HUES64 (cell line): ENCODE results near the gene TRAF3IP1.

ENCODE experiments used
- H3K27ac ChIP-seq: 2 replicates; pipeline ENCODE4 v1.7.0; 2013; ENCODE audit warnings: low read depth, low read length, inconsistent platforms
- H3K27me3 ChIP-seq: 2 replicates; pipeline ENCODE4 v1.6.1; 2013; ENCODE audit warnings: mild to moderate bottlenecking, low read length; ENCODE audit not compliant: insufficient read depth
- H3K36me3 ChIP-seq: 2 replicates; pipeline ENCODE4 v1.6.1; 2013; ENCODE audit warnings: mild to moderate bottlenecking, low read length; ENCODE audit not compliant: insufficient read depth
- H3K4me1 ChIP-seq: 2 replicates; pipeline ENCODE4 v1.6.1; 2013; ENCODE audit warnings: mild to moderate bottlenecking, low read length, moderate library complexity; ENCODE audit not compliant: insufficient read depth
- H3K4me3 ChIP-seq: 2 replicates; pipeline ENCODE4 v1.5.1; 2013; ENCODE audit warnings: mild to moderate bottlenecking, low read length, moderate library complexity
- H3K9ac ChIP-seq: 2 replicates; pipeline ENCODE4 v1.6.1; 2013; ENCODE audit warnings: mild to moderate bottlenecking, low read depth, low read length
- H3K9me3 ChIP-seq: 2 replicates; pipeline ENCODE4 v1.6.1; 2013; ENCODE audit warnings: low read depth, low read length; ENCODE audit not compliant: insufficient read depth
- whole genome bisulfite sequencing: fragments of 150-250, 120-280 bp; methylation state at CpG from one replicate; pipeline ENCODE4 v1.1.7; 2013; ENCODE audit warnings: missing lambda C conversion rate; 5-methylcytosine and 5-hydroxymethylcytosine counted together

Gene TRAF3IP1

GRCh38 chr2:238387332-238387731, 67.0 kb downstream of the TRAF3IP1 start:
- Histone ChIP-seq H3K9ac (no peak overlapping the region), H3K27ac (no peak overlapping the region), H3K4me1 (no peaks in the 10 kb centered on the region), H3K36me3 (no peaks in the 10 kb centered on the region), H3K4me3 (no peak overlapping the region), H3K27me3 (no peaks in the 10 kb centered on the region), H3K9me3 (no peaks in the 10 kb centered on the region; the same call in 1 of the 2 replicates)
- no CpG with 5 or more reads among the region's 4 CpGs for WGBS

GRCh38 chr2:238388794-238389193, 68.5 kb downstream of the TRAF3IP1 start:
- no peaks in the 10 kb centered on the region for H3K27me3 ChIP-seq
- H3K4me3 ChIP-seq, result no peak overlapping the region
- H3K9me3 ChIP-seq, result no peaks in the 10 kb centered on the region
- WGBS, result 91% methylated on average over 8 of the region's 8 CpGs
- H3K27ac ChIP-seq, result no peak overlapping the region
- no peaks in the 10 kb centered on the region for H3K4me1 ChIP-seq
- H3K36me3 ChIP-seq, result no peaks in the 10 kb centered on the region
- no peak overlapping the region for H3K9ac ChIP-seq

- Histone ChIP-seq H3K27me3 (no peaks in the 10 kb centered on the region), H3K4me1 (no peaks in the 10 kb centered on the region), H3K9ac (no peak overlapping the region), H3K4me3 (no peak overlapping the region), H3K27ac (no peak overlapping the region), H3K36me3 (no peaks in the 10 kb centered on the region), H3K9me3 (no peaks in the 10 kb centered on the region)
- 93% methylated on average over 10 of the region's 10 CpGs for WGBS
These were observed 69.8 kb downstream of the TRAF3IP1 start for GRCh38 chr2:238389988-238390589.

GRCh38 chr2:238391042-238391689, 70.8 kb downstream of the TRAF3IP1 start:
- Histone ChIP-seq H3K27ac (no peak overlapping the region), H3K9ac (no peak overlapping the region), H3K4me1 (no peaks in the 10 kb centered on the region), H3K27me3 (no peaks in the 10 kb centered on the region), H3K9me3 (no peaks in the 10 kb centered on the region), H3K36me3 (no peaks in the 10 kb centered on the region), H3K4me3 (no peak overlapping the region)
- 93% methylated on average over 6 of the region's 6 CpGs for WGBS

GRCh38 chr2:238396663-238397062, 76.3 kb downstream of the TRAF3IP1 start:
- peaks cover 7% of the 10 kb centered on the region for H3K36me3 ChIP-seq
- H3K4me1 ChIP-seq, result 0 out of 2 replicates have a peak, but pooled peaks cover 5% of the 10 kb centered on the region
- 94% methylated on average over 7 of the region's 7 CpGs for WGBS
- no peak overlapping the region for H3K4me3 ChIP-seq
- no peak overlapping the region for H3K27ac ChIP-seq
- H3K27me3 ChIP-seq, result no peaks in the 10 kb centered on the region
- H3K9me3 ChIP-seq, result no peaks in the 10 kb centered on the region
- H3K9ac ChIP-seq, result no peak overlapping the region

GRCh38 chr2:238397356-238397755, 77.0 kb downstream of the TRAF3IP1 start:
- no peak overlapping the region for H3K9ac ChIP-seq
- peaks cover 7% of the 10 kb centered on the region for H3K36me3 ChIP-seq
- H3K27ac ChIP-seq, result no peak overlapping the region
- 86% methylated on average over 14 of the region's 14 CpGs for WGBS
- H3K4me3 ChIP-seq, result no peak overlapping the region
- no peaks in the 10 kb centered on the region for H3K27me3 ChIP-seq
- 0 out of 2 replicates have a peak, but pooled peaks cover 5% of the 10 kb centered on the region for H3K4me1 ChIP-seq
- H3K9me3 ChIP-seq, result no peaks in the 10 kb centered on the region

- 0 out of 2 replicates have a peak, but pooled peaks cover 5% of the 10 kb centered on the region for H3K4me1 ChIP-seq
- no peak overlapping the region for H3K9ac ChIP-seq
- H3K27ac ChIP-seq, result no peak overlapping the region
- WGBS, result 90% methylated on average over 5 of the region's 6 CpGs
- H3K9me3 ChIP-seq, result no peaks in the 10 kb centered on the region
- H3K4me3 ChIP-seq, result no peak overlapping the region
- no peaks in the 10 kb centered on the region for H3K27me3 ChIP-seq
- peaks cover 10% of the 10 kb centered on the region for H3K36me3 ChIP-seq
These were observed 78.3 kb downstream of the TRAF3IP1 start for GRCh38 chr2:238398577-238398976.

- Histone ChIP-seq H3K4me1 (0 out of 2 replicates have a peak, but pooled peaks cover 5% of the 10 kb centered on the region), H3K36me3 (peaks cover 10% of the 10 kb centered on the region), H3K4me3 (no peak overlapping the region), H3K27ac (no peak overlapping the region), H3K9ac (no peak overlapping the region), H3K9me3 (no peaks in the 10 kb centered on the region), H3K27me3 (no peaks in the 10 kb centered on the region)
- WGBS, result 90% methylated on average over 2 of the region's 2 CpGs
These were observed 78.8 kb downstream of the TRAF3IP1 start for GRCh38 chr2:238399094-238399493.

GRCh38 chr2:238401551-238401950, 81.2 kb downstream of the TRAF3IP1 start:
- H3K4me3 ChIP-seq, result no peak overlapping the region
- H3K9me3 ChIP-seq, result no peaks in the 10 kb centered on the region
- H3K27ac ChIP-seq, result no peak overlapping the region
- H3K27me3 ChIP-seq, result no peaks in the 10 kb centered on the region
- no peak overlapping the region for H3K9ac ChIP-seq
- peaks cover 10% of the 10 kb centered on the region for H3K36me3 ChIP-seq
- peaks cover 13% of the 10 kb centered on the region; the same call in 1 of the 2 replicates for H3K4me1 ChIP-seq
- WGBS, result 90% methylated on average over 8 of the region's 8 CpGs

- Histone ChIP-seq H3K27me3 (no peaks in the 10 kb centered on the region), H3K27ac (no peak overlapping the region), H3K9me3 (no peaks in the 10 kb centered on the region), H3K4me3 (no peak overlapping the region), H3K36me3 (peaks cover 10% of the 10 kb centered on the region), H3K4me1 (peaks cover 8% of the 10 kb centered on the region; the same call in 1 of the 2 replicates), H3K9ac (no peak overlapping the region)
- WGBS, result 91% methylated on average over 21 of the region's 21 CpGs
These were observed 83.5 kb downstream of the TRAF3IP1 start for GRCh38 chr2:238403632-238404405.
